GM18498 (cell line): ENCODE measurements around the gene CBL.
"Not testable (repeated sequence)": the region's sequence is repeated elsewhere in the genome, so short reads cannot be mapped to it uniquely, and the experiment has no call there.

Source experiments
- ATAC-seq: cut with Tn5 transposase; IDR thresholded peaks from one replicate; pipeline ENCODE4 v1.9.1; 2021; ENCODE audit warnings: mild to moderate bottlenecking, moderate library complexity; ENCODE audit not compliant: unreplicated experiment

The CBL gene

GRCh38 chr11:119184399-119184798, 21.7 kb upstream of the CBL start:
- ATAC-seq: not testable (repeated sequence)

- ATAC-seq: no peak
Observed at GRCh38 chr11:119185981-119186634, 20.0 kb upstream of the CBL start.

- no peak for ATAC-seq
Observed at GRCh38 chr11:119187123-119187892, 18.8 kb upstream of the CBL start.

GRCh38 chr11:119188067-119188466, 18.1 kb upstream of the CBL start:
- ATAC-seq: no peak

GRCh38 chr11:119188887-119189286, 17.3 kb upstream of the CBL start:
- ATAC-seq: no peak

- no peak for ATAC-seq
Observed at GRCh38 chr11:119189393-119189792, 16.7 kb upstream of the CBL start.

- no peak for ATAC-seq
Observed at GRCh38 chr11:119190531-119190930, 15.6 kb upstream of the CBL start.

GRCh38 chr11:119191265-119191664, 14.9 kb upstream of the CBL start:
- not testable (repeated sequence) for ATAC-seq

GRCh38 chr11:119192111-119192510, 14.0 kb upstream of the CBL start:
- ATAC-seq: no peak

GRCh38 chr11:119193001-119193400, 13.1 kb upstream of the CBL start:
- ATAC-seq: no peak

GRCh38 chr11:119193626-119194025, 12.5 kb upstream of the CBL start:
- no peak for ATAC-seq

GRCh38 chr11:119194811-119195440, 11.2 kb upstream of the CBL start:
- no peak for ATAC-seq

- ATAC-seq: no peak
Observed at GRCh38 chr11:119195680-119196079, 10.5 kb upstream of the CBL start.

- ATAC-seq: peak; percentile 63
Observed at GRCh38 chr11:119196833-119197483, 9.2 kb upstream of the CBL start.

GRCh38 chr11:119198925-119199324, 7.2 kb upstream of the CBL start:
- ATAC-seq: no peak

- ATAC-seq: not testable (repeated sequence)
Observed at GRCh38 chr11:119201236-119201635, 4.9 kb upstream of the CBL start.

- ATAC-seq: no peak
Observed at GRCh38 chr11:119202554-119202953, 3.6 kb upstream of the CBL start.

- no peak for ATAC-seq
Observed at GRCh38 chr11:119204066-119204465, 2.1 kb upstream of the CBL start.

GRCh38 chr11:119205080-119205479, 1.1 kb upstream of the CBL start:
- ATAC-seq: no peak

- peak; percentile 23 for ATAC-seq
Observed at GRCh38 chr11:119206511-119207414, 624 bp downstream of the CBL start.
